Measurements from ENCODE around the gene PDCD5.
"Not testable (repeated sequence)": the region's sequence is repeated elsewhere in the genome, so short reads cannot be mapped to it uniquely, and the experiment has no call there.

PDCD5 gene

DNA sequence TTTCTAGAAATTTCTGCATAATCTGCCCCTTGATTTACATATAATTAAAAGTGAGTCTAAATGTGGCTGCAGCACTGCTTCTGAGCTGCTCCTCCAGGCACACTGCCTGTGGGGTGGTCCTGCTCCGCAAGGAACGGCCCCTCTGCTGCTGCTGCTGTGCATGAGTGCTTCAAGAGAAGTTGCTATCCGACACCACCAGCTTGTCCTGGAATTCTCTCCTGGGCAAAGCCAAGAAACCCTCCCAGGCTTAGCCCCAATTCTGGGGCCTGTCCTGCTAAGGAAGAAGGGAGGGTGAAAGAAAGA, 7.5 kb upstream of the PDCD5 start:
- Histone ChIP-seq H3K4me3 (ENCODE audit: low read depth, low read length) (no peak overlapping the region), H3K9me3 (ENCODE audit: severe bottlenecking) (no peaks in the 10 kb centered on the region), H3K27me3 (ENCODE audit: insufficient read depth, low read depth, severe bottlenecking) (no peaks in the 10 kb centered on the region), H3K27ac (no peak overlapping the region), H3K36me3 (no peaks in the 10 kb centered on the region)
- TF ChIP-seq, protein P1, sequence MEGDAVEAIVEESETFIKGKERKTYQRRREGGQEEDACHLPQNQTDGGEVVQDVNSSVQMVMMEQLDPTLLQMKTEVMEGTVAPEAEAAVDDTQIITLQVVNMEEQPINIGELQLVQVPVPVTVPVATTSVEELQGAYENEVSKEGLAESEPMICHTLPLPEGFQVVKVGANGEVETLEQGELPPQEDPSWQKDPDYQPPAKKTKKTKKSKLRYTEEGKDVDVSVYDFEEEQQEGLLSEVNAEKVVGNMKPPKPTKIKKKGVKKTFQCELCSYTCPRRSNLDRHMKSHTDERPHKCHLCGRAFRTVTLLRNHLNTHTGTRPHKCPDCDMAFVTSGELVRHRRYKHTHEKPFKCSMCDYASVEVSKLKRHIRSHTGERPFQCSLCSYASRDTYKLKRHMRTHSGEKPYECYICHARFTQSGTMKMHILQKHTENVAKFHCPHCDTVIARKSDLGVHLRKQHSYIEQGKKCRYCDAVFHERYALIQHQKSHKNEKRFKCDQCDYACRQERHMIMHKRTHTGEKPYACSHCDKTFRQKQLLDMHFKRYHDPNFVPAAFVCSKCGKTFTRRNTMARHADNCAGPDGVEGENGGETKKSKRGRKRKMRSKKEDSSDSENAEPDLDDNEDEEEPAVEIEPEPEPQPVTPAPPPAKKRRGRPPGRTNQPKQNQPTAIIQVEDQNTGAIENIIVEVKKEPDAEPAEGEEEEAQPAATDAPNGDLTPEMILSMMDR (IDR thresholded peaks at IDR 0.05; ENCODE audit: low read depth, low read length) = no peak
- DNase-seq = no peak

DNA sequence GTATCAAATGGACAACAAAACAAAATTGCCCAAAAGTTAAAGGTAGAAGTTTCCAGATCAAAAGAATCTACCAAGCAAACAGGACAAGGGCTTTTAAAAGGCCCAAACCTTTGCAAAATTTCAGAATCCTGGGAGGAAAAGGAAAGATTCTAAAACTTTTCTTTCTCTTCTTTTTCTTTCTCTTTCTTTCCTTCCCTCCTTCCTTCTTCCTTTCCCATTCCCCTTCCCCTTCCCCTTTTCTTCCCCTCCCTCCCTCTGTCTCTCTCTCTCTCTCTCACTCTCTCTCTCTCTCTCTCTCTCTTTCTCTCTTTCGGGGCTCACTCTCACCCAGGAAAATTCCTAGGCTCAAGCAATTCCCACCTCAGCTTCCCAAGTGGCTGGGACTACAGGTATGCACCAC, 4.2 kb upstream of the PDCD5 start:
- no peak overlapping the region for H3K4me3 ChIP-seq (ENCODE audit: low read depth, low read length)
- DNase-seq = no peak
- H3K27ac ChIP-seq = no peak overlapping the region
- H3K9me3 ChIP-seq (ENCODE audit: severe bottlenecking) = no peaks in the 10 kb centered on the region
- no peaks in the 10 kb centered on the region for H3K36me3 ChIP-seq
- TF ChIP-seq, protein P1 (IDR thresholded peaks at IDR 0.05; ENCODE audit: low read depth, low read length) = no peak
- no peaks in the 10 kb centered on the region for H3K27me3 ChIP-seq (ENCODE audit: insufficient read depth, low read depth, severe bottlenecking)

DNA sequence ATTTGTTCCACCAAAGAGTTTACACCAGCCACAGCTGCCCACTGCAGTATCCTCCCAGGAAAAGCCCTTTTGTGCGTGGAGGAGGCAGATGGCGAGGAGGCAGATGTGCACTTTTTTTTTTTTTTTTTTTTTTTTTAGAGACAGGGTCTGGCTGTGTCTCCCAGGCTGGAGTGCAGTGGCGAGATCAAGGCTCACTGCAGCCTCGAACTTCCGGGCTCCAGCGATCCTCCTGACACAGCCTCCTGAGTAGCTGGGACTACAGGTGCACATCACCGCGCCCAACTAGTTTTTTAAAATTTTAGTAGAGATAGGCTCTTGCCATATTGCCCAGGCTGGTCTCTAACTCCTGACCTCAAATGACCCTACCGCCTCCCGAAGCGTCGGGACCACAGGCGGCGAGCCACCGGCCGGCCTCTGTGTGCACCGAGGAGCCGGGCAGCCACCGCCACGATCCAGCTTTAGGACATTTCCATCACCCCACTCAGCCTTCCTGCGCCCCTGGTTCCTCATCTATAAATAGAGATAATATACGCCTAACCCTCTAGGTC, 563 bp upstream of the PDCD5 start:
- DNase-seq = peak; percentile 13
- peaks cover 29% of the 10 kb centered on the region for H3K36me3 ChIP-seq
- H3K27ac ChIP-seq = peak overlapping the region; percentile 37
- TF ChIP-seq, protein P1 (IDR thresholded peaks at IDR 0.05; ENCODE audit: low read depth, low read length) = no peak
- no peaks in the 10 kb centered on the region for H3K9me3 ChIP-seq (ENCODE audit: severe bottlenecking)
- H3K4me3 ChIP-seq (ENCODE audit: low read depth, low read length) = peak overlapping the region; percentile 61
- H3K27me3 ChIP-seq (ENCODE audit: insufficient read depth, low read depth, severe bottlenecking) = no peaks in the 10 kb centered on the region

DNA sequence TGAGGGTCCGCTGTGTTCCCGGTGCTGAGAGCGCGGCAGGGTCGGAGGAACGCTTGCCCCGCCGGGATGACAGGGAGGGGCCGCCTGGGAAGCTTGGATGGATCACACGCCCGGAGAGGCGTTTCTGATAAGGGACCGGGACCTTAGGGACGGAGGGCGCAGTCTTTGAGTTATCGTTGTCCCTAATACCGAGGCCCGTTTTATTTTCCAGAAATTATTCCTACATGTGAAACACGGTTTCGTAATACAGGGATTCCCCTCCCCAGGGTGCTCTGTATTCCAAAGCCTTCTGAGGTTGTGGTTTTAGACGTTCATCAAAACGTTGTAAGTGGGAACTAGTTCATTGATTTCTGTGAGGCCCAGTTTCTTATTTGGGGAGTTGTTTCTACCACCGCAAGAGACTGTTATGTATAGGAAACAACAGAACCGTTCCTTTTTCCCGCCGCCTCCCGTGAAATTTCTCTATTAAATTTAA, 752 bp downstream of the PDCD5 start:
- TF ChIP-seq, protein P1 (IDR thresholded peaks at IDR 0.05; ENCODE audit: low read depth, low read length) = no peak
- DNase-seq = peak; percentile 24
- peak overlapping the region; percentile 88 for H3K27ac ChIP-seq
- H3K9me3 ChIP-seq (ENCODE audit: severe bottlenecking) = no peaks in the 10 kb centered on the region
- H3K4me3 ChIP-seq (ENCODE audit: low read depth, low read length) = peak overlapping the region; percentile 97
- peaks cover 42% of the 10 kb centered on the region for H3K36me3 ChIP-seq
- no peaks in the 10 kb centered on the region for H3K27me3 ChIP-seq (ENCODE audit: insufficient read depth, low read depth, severe bottlenecking)

DNA sequence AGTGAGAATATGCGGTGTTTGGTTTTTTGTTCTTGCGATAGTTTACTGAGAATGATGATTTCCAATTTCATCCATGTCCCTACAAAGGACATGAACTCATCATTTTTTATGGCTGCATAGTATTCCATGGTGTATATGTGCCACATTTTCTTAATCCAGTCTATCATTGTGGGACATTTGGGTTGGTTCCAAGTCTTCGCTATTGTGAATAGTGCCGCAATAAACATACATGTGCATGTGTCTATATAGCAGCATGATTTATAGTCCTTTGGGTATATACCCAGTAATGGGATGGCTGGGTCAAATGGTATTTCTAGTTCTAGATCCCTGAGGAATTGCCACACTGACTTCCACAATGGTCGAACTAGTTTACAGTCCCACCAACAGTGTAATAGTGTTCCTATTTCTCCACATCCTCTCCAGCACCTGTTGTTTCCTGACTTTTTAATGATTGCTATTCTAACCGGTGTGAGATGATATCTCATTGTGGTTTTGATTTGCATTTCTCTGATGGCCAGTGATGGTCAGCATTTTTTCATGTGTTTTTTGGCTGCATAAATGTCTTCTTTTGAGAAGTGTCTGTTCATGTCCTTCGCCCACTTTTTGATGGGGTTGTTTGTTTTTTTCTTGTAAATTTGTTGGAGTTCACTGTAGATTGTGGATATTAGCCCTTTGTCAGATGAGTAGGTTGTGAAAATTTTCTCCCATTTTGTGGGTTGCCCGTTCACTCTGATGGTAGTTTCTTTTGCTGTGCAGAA, 6.9 kb downstream of the PDCD5 start:
- H3K27me3 ChIP-seq (ENCODE audit: insufficient read depth, low read depth, severe bottlenecking); H3K27ac ChIP-seq; H3K9me3 ChIP-seq (ENCODE audit: severe bottlenecking); H3K4me3 ChIP-seq (ENCODE audit: low read depth, low read length); DNase-seq: not testable (repeated sequence)
- peaks cover 52% of the 10 kb centered on the region for H3K36me3 ChIP-seq

DNA sequence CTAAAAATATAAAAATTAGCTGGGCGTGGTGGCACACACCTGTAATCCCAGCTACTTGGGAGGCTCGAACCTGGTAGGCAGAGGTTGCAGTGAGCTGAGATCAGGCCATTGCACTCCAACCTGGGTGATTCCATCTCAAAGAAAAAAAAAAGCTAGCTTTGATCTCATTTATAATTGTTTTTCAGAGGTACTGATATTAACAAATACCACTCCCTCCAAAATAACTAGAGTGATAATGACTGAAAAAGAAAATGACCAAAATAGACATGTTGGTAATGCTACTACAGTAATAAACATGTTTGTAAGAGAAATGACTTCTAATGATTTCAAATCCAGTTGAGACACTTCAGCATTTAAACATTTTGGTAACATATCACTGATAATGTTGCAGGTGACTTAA, 13.0 kb downstream of the PDCD5 start:
- TF ChIP-seq, protein P1 (IDR thresholded peaks at IDR 0.05; ENCODE audit: low read depth, low read length) = no peak

More for the DNA sequence above, 13.0 kb downstream of the PDCD5 start:
- Histone ChIP-seq H3K27ac (no peak overlapping the region), H3K9me3 (ENCODE audit: severe bottlenecking) (no peaks in the 10 kb centered on the region), H3K27me3 (ENCODE audit: insufficient read depth, low read depth, severe bottlenecking) (no peaks in the 10 kb centered on the region), H3K4me3 (ENCODE audit: low read depth, low read length) (no peak overlapping the region), H3K36me3 (peaks cover 50% of the 10 kb centered on the region)
- no peak for DNase-seq

Data from WERI-Rb-1 (cell line).